Measurements from ENCODE around the gene FBXO3. TPM values are rescaled to one million over a fixed set of nuclear protein-coding genes. Genes with fewer than 3 reads are reported as not detected.
A peak's percentile ranks its signal among the peaks of the same experiment; 100 is the strongest.

The FBXO3 gene
- total and polyA plus RNA-seq, 2 of the 13 experiments (the other 11 are each of a cell fraction or from before 2014, with no cell fraction given) = 20.4 to 27.6 TPM

DNA sequence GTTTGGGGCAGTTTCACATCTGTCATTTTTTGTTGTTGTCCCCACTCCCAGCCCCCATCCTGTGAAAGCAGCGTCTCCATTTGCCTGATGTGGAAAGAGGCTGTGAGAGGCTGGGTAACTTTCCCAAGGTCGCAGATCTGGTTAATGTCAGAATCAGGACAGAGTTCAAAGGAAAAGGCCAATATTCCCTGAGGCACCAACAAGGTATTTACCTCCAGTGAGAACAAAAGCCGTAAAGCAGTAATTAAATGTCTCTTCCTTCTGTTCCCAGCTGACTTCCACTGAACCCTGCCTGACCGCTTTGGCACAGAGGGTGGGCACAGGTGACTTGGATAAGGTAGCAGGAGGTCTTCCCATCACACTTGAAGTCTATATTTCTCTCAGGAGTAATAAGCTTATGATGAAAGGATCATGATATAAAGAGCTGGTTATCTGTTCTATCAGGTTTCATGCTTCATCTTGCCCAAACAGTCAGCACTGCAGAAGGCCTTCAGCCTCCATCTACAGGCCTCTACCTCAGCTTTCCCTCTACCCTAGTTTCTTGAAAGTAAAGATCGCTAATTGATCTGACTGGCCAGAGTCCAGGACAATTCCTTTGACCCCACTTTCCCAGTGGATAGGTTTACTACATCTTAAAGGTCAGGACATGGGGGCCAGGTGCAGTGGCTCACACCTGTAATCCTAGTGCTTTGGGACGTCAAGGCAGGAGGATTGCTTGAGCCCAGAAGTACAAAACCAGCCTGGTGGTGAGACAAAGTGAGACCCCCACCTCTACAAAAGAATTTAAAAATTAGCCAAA, 83.1 kb downstream of the FBXO3 start (continued):
- TF ChIP-seq, protein P1, sequence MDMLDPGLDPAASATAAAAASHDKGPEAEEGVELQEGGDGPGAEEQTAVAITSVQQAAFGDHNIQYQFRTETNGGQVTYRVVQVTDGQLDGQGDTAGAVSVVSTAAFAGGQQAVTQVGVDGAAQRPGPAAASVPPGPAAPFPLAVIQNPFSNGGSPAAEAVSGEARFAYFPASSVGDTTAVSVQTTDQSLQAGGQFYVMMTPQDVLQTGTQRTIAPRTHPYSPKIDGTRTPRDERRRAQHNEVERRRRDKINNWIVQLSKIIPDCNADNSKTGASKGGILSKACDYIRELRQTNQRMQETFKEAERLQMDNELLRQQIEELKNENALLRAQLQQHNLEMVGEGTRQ (IDR thresholded peaks at IDR 0.05; ENCODE audit: low read depth, low read length) = no peak
- TF ChIP-seq, protein P1 (CRISPR knock-in tag; IDR thresholded peaks at IDR 0.05; ENCODE audit: borderline replicate concordance) = no peak
- TF ChIP-seq ZBTB3 (CRISPR knock-in tag; IDR thresholded peaks at IDR 0.05; ENCODE audit: borderline replicate concordance, low read depth) (no peak), HOXA5 (CRISPR knock-in tag; IDR thresholded peaks at IDR 0.05) (peak; percentile 41; the same call in 1 of the 2 replicates), ZNF879 (CRISPR knock-in tag; IDR thresholded peaks at IDR 0.05) (no peak), HIVEP1 (CRISPR knock-in tag; IDR thresholded peaks at IDR 0.05) (no peak), ELF3 (CRISPR knock-in tag; IDR thresholded peaks at IDR 0.05) (peak; percentile 58), ZSCAN29 (CRISPR knock-in tag; conservative IDR thresholded peaks at IDR 0.05) (no peak), RXRB (CRISPR knock-in tag; IDR thresholded peaks at IDR 0.05; ENCODE audit: borderline replicate concordance) (peak; percentile 85), ZFP37 (CRISPR knock-in tag; IDR thresholded peaks at IDR 0.05; ENCODE audit: borderline replicate concordance) (no peak), SUZ12 (IDR thresholded peaks at IDR 0.05; ENCODE audit: low read depth, low read length) (no peak), ZNF747 (CRISPR knock-in tag; IDR thresholded peaks at IDR 0.05; ENCODE audit: borderline replicate concordance) (no peak)
- TF ChIP-seq, protein P2, sequence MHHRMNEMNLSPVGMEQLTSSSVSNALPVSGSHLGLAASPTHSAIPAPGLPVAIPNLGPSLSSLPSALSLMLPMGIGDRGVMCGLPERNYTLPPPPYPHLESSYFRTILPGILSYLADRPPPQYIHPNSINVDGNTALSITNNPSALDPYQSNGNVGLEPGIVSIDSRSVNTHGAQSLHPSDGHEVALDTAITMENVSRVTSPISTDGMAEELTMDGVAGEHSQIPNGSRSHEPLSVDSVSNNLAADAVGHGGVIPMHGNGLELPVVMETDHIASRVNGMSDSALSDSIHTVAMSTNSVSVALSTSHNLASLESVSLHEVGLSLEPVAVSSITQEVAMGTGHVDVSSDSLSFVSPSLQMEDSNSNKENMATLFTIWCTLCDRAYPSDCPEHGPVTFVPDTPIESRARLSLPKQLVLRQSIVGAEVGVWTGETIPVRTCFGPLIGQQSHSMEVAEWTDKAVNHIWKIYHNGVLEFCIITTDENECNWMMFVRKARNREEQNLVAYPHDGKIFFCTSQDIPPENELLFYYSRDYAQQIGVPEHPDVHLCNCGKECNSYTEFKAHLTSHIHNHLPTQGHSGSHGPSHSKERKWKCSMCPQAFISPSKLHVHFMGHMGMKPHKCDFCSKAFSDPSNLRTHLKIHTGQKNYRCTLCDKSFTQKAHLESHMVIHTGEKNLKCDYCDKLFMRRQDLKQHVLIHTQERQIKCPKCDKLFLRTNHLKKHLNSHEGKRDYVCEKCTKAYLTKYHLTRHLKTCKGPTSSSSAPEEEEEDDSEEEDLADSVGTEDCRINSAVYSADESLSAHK (CRISPR knock-in tag; IDR thresholded peaks at IDR 0.05; ENCODE audit: borderline replicate concordance) = no peak
- TF ChIP-seq, protein P3, sequence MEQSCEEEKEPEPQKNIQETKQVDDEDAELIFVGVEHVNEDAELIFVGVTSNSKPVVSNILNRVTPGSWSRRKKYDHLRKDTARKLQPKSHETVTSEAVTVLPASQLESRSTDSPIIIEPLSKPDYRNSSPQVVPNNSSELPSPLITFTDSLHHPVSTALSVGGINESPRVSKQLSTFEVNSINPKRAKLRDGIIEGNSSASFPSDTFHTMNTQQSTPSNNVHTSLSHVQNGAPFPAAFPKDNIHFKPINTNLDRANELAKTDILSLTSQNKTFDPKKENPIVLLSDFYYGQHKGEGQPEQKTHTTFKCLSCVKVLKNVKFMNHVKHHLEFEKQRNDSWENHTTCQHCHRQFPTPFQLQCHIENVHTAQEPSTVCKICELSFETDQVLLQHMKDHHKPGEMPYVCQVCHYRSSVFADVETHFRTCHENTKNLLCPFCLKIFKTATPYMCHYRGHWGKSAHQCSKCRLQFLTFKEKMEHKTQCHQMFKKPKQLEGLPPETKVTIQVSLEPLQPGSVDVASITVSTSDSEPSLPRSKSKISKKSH (CRISPR knock-in tag; IDR thresholded peaks at IDR 0.05; ENCODE audit: borderline replicate concordance) = no peak
- TF ChIP-seq, protein P4, sequence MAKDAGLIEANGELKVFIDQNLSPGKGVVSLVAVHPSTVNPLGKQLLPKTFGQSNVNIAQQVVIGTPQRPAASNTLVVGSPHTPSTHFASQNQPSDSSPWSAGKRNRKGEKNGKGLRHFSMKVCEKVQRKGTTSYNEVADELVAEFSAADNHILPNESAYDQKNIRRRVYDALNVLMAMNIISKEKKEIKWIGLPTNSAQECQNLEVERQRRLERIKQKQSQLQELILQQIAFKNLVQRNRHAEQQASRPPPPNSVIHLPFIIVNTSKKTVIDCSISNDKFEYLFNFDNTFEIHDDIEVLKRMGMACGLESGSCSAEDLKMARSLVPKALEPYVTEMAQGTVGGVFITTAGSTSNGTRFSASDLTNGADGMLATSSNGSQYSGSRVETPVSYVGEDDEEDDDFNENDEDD (CRISPR knock-in tag; IDR thresholded peaks at IDR 0.05; ENCODE audit: borderline replicate concordance) = no peak
- TF ChIP-seq, protein P5, sequence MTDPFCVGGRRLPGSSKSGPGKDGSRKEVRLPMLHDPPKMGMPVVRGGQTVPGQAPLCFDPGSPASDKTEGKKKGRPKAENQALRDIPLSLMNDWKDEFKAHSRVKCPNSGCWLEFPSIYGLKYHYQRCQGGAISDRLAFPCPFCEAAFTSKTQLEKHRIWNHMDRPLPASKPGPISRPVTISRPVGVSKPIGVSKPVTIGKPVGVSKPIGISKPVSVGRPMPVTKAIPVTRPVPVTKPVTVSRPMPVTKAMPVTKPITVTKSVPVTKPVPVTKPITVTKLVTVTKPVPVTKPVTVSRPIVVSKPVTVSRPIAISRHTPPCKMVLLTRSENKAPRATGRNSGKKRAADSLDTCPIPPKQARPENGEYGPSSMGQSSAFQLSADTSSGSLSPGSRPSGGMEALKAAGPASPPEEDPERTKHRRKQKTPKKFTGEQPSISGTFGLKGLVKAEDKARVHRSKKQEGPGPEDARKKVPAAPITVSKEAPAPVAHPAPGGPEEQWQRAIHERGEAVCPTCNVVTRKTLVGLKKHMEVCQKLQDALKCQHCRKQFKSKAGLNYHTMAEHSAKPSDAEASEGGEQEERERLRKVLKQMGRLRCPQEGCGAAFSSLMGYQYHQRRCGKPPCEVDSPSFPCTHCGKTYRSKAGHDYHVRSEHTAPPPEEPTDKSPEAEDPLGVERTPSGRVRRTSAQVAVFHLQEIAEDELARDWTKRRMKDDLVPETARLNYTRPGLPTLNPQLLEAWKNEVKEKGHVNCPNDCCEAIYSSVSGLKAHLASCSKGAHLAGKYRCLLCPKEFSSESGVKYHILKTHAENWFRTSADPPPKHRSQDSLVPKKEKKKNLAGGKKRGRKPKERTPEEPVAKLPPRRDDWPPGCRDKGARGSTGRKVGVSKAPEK (CRISPR knock-in tag; IDR thresholded peaks at IDR 0.05; ENCODE audit: borderline replicate concordance) = no peak
- TF ChIP-seq, protein P6, sequence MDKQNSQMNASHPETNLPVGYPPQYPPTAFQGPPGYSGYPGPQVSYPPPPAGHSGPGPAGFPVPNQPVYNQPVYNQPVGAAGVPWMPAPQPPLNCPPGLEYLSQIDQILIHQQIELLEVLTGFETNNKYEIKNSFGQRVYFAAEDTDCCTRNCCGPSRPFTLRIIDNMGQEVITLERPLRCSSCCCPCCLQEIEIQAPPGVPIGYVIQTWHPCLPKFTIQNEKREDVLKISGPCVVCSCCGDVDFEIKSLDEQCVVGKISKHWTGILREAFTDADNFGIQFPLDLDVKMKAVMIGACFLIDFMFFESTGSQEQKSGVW (CRISPR knock-in tag; IDR thresholded peaks at IDR 0.05; ENCODE audit: borderline replicate concordance) = no peak

Data from HepG2 (cell line).